ENCODE results near the gene CGNL1.

- TF ChIP-seq RAD21 (IDR thresholded peaks at IDR 0.05; ENCODE audit: low read depth) (no peak), EP300 (IDR thresholded peaks at IDR 0.05; ENCODE audit: borderline replicate concordance) (no peak)
Observed at GRCh38 chr15:57481038-57481705, 104.9 kb downstream of the CGNL1 start.
